HTERT RPE-1 (cell line): ENCODE results near the gene TUBD1.
"Not testable (repeated sequence)": the region's sequence is repeated elsewhere in the genome, so short reads cannot be mapped to it uniquely, and the experiment has no call there.

ENCODE experiments used
- in situ Hi-C: fragments of 300-500 bp; cut with MboI; formaldehyde crosslinking; loops from 4 replicates; pipeline ENCODE4 v1.14.3; 2020; ENCODE audit warnings: low sequenced_read_pairs

Gene TUBD1

GRCh38 chr17:59892924-59893675 is at the start of gene TUBD1, which contains the start of gene RPS6KB1:
Gene TUBD1, minus strand, starts transcription at chr17:59892943. Its CDS starts 1,941 bp downstream, at chr17:59891002.
Gene RPS6KB1, plus strand, starts transcription at chr17:59893121. Its CDS starts 64 bp downstream, at chr17:59893185.
- in situ Hi-C loops, result no loop called here

- in situ Hi-C loops, result no loop called here
Measured at GRCh38 chr17:59941131-59941530, 48.4 kb upstream of the TUBD1 start.

GRCh38 chr17:59940697-59941096 is 48.0 kb upstream of the TUBD1 start:
- in situ Hi-C loops, result not testable (repeated sequence)

- in situ Hi-C loops, result not testable (repeated sequence)
Measured at GRCh38 chr17:59933317-59933716, 40.6 kb upstream of the TUBD1 start.

GRCh38 chr17:59930768-59931167 is 38.0 kb upstream of the TUBD1 start:
- in situ Hi-C loops, result not testable (repeated sequence)

- in situ Hi-C loops, result not testable (repeated sequence)
Measured at GRCh38 chr17:59930121-59930520, 37.4 kb upstream of the TUBD1 start.

GRCh38 chr17:59920637-59921036 is 27.9 kb upstream of the TUBD1 start:
- in situ Hi-C loops, result not testable (repeated sequence)

- in situ Hi-C loops, result no loop called here
Measured at GRCh38 chr17:59916446-59916845, 23.7 kb upstream of the TUBD1 start.

GRCh38 chr17:59914274-59914854 is 21.6 kb upstream of the TUBD1 start:
- in situ Hi-C loops, result no loop called here

- in situ Hi-C loops, result no loop called here
Measured at GRCh38 chr17:59907467-59907866, 14.7 kb upstream of the TUBD1 start.

GRCh38 chr17:59903455-59903854 is 10.7 kb upstream of the TUBD1 start:
- in situ Hi-C loops, result no loop called here

- in situ Hi-C loops, result no loop called here
Measured at GRCh38 chr17:59901604-59902003, 8.9 kb upstream of the TUBD1 start.

- in situ Hi-C loops, result no loop called here
Measured at GRCh38 chr17:59899099-59899498, 6.4 kb upstream of the TUBD1 start.

GRCh38 chr17:59897090-59897489 is 4.3 kb upstream of the TUBD1 start:
- in situ Hi-C loops, result no loop called here

GRCh38 chr17:59893676-59894100 is 945 bp upstream of the TUBD1 start:
- in situ Hi-C loops, result no loop called here

- in situ Hi-C loops, result no loop called here
Measured at GRCh38 chr17:59892251-59892923, 356 bp downstream of the TUBD1 start.

GRCh38 chr17:59890720-59891119 is 2.0 kb downstream of the TUBD1 start:
- in situ Hi-C loops, result no loop called here

GRCh38 chr17:59888145-59888750 is 4.5 kb downstream of the TUBD1 start:
- in situ Hi-C loops, result no loop called here

- in situ Hi-C loops, result no loop called here
Measured at GRCh38 chr17:59884861-59885260, 7.9 kb downstream of the TUBD1 start.

- in situ Hi-C loops, result no loop called here
Measured at GRCh38 chr17:59878624-59879023, 14.1 kb downstream of the TUBD1 start.

GRCh38 chr17:59877965-59878364 is 14.8 kb downstream of the TUBD1 start:
- in situ Hi-C loops, result no loop called here
